ENCODE results near the gene TJAP1.

DNA sequence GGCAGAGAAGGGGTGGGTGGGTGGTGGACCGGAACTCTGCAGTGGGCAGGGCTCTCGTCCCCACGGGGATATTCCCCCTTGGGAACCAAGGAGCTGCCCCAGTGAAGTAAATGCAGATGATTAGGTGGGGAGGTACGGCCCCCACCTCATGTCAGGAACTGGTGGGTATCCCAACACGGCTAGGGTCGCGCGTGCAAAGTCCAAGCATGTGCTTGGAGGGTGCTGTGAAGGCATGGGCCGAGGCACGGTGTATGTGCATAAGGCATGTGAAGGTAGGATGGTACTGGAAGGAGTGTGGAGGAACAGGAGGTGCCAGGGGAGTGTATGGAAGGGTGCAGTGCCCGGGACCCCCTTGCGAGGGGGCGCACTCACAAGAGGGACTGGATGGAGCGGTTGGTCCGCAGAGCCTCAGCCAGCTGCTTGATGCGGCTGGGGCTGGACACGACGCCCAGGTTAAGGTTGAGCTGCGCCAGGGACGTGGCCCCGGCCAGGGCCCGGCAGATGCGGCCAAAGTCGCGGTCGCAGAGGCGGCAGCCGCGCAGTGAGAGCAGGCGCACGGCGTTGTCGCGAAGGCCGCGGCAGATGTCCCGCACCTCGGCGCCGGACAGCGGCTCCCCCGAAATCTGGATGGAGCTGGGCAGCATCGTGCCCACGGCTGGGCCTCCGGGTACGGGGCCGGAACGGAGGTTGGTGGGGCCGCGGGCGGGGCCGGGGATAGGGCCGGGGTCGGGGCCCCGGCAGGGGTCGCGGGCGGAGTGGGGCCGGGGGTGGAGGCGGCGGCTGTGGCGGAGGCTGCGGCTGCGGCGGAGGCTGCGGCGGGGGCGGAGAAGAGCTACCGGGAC, 32.0 kb downstream of the TJAP1 start:
- TF ChIP-seq POLR2AphosphoS5 (IDR thresholded peaks at IDR 0.05; ENCODE audit: low read depth, low read length) (no peak), EZH2 (IDR thresholded peaks at IDR 0.05; ENCODE audit: low read depth, low read length, severe bottlenecking) (peak; percentile 59), CTCF (IDR thresholded peaks at IDR 0.05; ENCODE audit: control extremely low read depth in 1 of 3, insufficient read depth in 1 of 3, low read depth in 1 of 3, low read length in 3 of 3) (peak in 1 of 3 experiments; percentile 14; a peak in 1 of 4 replicates), RAD21 (IDR thresholded peaks at IDR 0.05 in 1 of 2, conservative IDR thresholded peaks at IDR 0.05 in 1 of 2; ENCODE audit: low read depth in 2 of 2, low read length in 2 of 2) (no peak), RNF2 (IDR thresholded peaks at IDR 0.05; ENCODE audit: borderline replicate concordance, low read depth, low read length, missing control alignments, poor library complexity, severe bottlenecking) (no peak), TEAD4 (IDR thresholded peaks at IDR 0.05; ENCODE audit: low read depth, low read length) (no peak), POLR2A (IDR thresholded peaks at IDR 0.05; ENCODE audit: control extremely low read depth in 1 of 2, low read depth in 2 of 2, low read length in 2 of 2) (no peak), BCL11A (IDR thresholded peaks at IDR 0.05; ENCODE audit: low read depth in 2 of 2, low read length in 2 of 2) (no peak), CHD1 (IDR thresholded peaks at IDR 0.05; ENCODE audit: low read depth, low read length) (no peak)

Measured in H1 (cell line).